Loucy (cell line): ENCODE measurements around the gene GOLIM4.

Experiments
- H2AFZ ChIP-seq: fragments of 200-600 bp; sonication (generic); 2 replicates; pipeline ENCODE4 v1.6.0; 2016; ENCODE audit warnings: antibody characterized with exemption, mild to moderate bottlenecking, low read length, moderate library complexity
- H3F3A ChIP-seq: fragments of 200-600 bp; 2 replicates; pipeline ENCODE4 v1.6.0; 2016; ENCODE audit warnings: antibody characterized with exemption, low read depth, mild to moderate bottlenecking
- H3K27me3 ChIP-seq: fragments of 200-600 bp; sonication (generic); 2 replicates; pipeline ENCODE4 v1.6.1; 2014; ENCODE audit warnings: low read length, mild to moderate bottlenecking; ENCODE audit not compliant: insufficient read depth, poor library complexity, severe bottlenecking
- H3K36me3 ChIP-seq: fragments of 200-600 bp; sonication (generic); 2 replicates; pipeline ENCODE4 v1.6.1; 2016; ENCODE audit warnings: low read length; ENCODE audit not compliant: insufficient read depth
- H3K4me1 ChIP-seq: fragments of 200-600 bp; sonication (generic); 2 replicates; pipeline ENCODE4 v1.5.1; 2014; ENCODE audit warnings: low read length, mild to moderate bottlenecking; ENCODE audit not compliant: insufficient read depth, poor library complexity, severe bottlenecking
- H3K4me2 ChIP-seq: fragments of 200-600 bp; sonication (generic); 2 replicates; pipeline ENCODE4 v1.6.0; 2014; ENCODE audit warnings: antibody characterized with exemption, low read length, low read depth, mild to moderate bottlenecking; ENCODE audit not compliant: poor library complexity, severe bottlenecking
- H3K4me3 ChIP-seq: fragments of 200-600 bp; sonication (generic); 2 replicates; pipeline ENCODE4 v1.5.1; 2014; ENCODE audit warnings: low read length, mild to moderate bottlenecking, mixed read lengths; ENCODE audit not compliant: poor library complexity, severe bottlenecking
- H3K79me2 ChIP-seq: fragments of 200-600 bp; sonication (generic); 2 replicates; pipeline ENCODE4 v1.6.1; 2014; ENCODE audit warnings: low read length; ENCODE audit not compliant: insufficient read depth
- H3K9ac ChIP-seq: fragments of 200-600 bp; sonication (generic); 2 replicates; pipeline ENCODE4 v1.6.0; 2014; ENCODE audit warnings: mild to moderate bottlenecking, low read depth, low read length, moderate library complexity; ENCODE audit not compliant: poor library complexity, severe bottlenecking
- H3K9me2 ChIP-seq: fragments of 200-600 bp; sonication (generic); replicated peaks from 2 replicates; pipeline ENCODE4 v1.6.1; 2016; ENCODE audit warnings: low read depth, low read length, mixed read lengths
- H3K9me3 ChIP-seq: fragments of 200-600 bp; sonication (generic); 2 replicates; pipeline ENCODE4 v1.6.1; 2014; ENCODE audit warnings: mild to moderate bottlenecking, antibody characterized with exemption, low read length, low read depth; ENCODE audit not compliant: insufficient read depth
- H4K20me1 ChIP-seq: fragments of 200-600 bp; sonication (generic); 2 replicates; pipeline ENCODE4 v1.6.0; 2014; ENCODE audit warnings: antibody characterized with exemption, low read length, mild to moderate bottlenecking; ENCODE audit not compliant: insufficient read depth, poor library complexity, severe bottlenecking
- EZH2phosphoT487 ChIP-seq: fragments of 200-600 bp; IDR thresholded peaks from 2 replicates; pipeline ENCODE4 v1.6.1; 2018; ENCODE audit warnings: antibody characterized with exemption, mild to moderate bottlenecking, moderate library complexity, borderline replicate concordance
- TF ChIP-seq, protein P1 (sequence below): fragments of 200-600 bp; sonication (generic); conservative IDR thresholded peaks from 2 replicates; pipeline ENCODE4 v1.5.1; 2014; ENCODE audit warnings: mild to moderate bottlenecking, antibody characterized with exemption, low read length

The GOLIM4 gene

GRCh38 chr3:168073842-168074605, 21.7 kb downstream of the GOLIM4 start:
- Histone ChIP-seq H3K9ac (no peak overlapping the region), H3K79me2 (peaks cover 11% of the 10 kb centered on the region; the same call in 1 of the 2 replicates), H3K36me3 (no peaks in the 10 kb centered on the region), H2AFZ (no peak overlapping the region), H3F3A (no peaks in the 10 kb centered on the region), H3K4me3 (no peak overlapping the region), H3K4me2 (no peak overlapping the region), H3K4me1 (no peaks in the 10 kb centered on the region), H3K9me3 (no peaks in the 10 kb centered on the region), H3K27me3 (no peaks in the 10 kb centered on the region), H4K20me1 (no peaks in the 10 kb centered on the region), H3K9me2 (no peaks in the 10 kb centered on the region)
- TF ChIP-seq, protein P1, sequence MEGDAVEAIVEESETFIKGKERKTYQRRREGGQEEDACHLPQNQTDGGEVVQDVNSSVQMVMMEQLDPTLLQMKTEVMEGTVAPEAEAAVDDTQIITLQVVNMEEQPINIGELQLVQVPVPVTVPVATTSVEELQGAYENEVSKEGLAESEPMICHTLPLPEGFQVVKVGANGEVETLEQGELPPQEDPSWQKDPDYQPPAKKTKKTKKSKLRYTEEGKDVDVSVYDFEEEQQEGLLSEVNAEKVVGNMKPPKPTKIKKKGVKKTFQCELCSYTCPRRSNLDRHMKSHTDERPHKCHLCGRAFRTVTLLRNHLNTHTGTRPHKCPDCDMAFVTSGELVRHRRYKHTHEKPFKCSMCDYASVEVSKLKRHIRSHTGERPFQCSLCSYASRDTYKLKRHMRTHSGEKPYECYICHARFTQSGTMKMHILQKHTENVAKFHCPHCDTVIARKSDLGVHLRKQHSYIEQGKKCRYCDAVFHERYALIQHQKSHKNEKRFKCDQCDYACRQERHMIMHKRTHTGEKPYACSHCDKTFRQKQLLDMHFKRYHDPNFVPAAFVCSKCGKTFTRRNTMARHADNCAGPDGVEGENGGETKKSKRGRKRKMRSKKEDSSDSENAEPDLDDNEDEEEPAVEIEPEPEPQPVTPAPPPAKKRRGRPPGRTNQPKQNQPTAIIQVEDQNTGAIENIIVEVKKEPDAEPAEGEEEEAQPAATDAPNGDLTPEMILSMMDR: no peak
- TF ChIP-seq EZH2phosphoT487: no peak

DNA sequence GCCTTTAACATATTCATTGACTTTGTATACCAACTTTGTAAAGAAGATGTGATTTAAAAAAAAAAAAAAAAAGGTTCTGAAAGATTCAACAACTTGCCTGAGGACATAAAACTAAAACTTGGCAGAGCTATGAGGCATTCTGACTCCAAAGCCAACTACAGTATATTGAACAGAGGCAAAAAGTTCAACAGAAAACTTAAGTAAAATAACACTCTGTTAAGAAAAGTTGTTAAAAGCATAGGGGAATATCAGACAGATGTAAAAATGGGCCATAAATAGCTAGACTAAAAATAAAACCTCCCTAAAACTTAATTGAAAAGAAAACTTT, 23.4 kb downstream of the GOLIM4 start:
- Histone ChIP-seq H3K4me2 (no peak overlapping the region), H3K9me2 (no peaks in the 10 kb centered on the region), H3F3A (no peaks in the 10 kb centered on the region), H3K9ac (no peak overlapping the region), H4K20me1 (no peaks in the 10 kb centered on the region), H3K79me2 (peaks cover 7% of the 10 kb centered on the region; the same call in 1 of the 2 replicates), H3K4me3 (no peak overlapping the region), H3K9me3 (no peaks in the 10 kb centered on the region), H3K36me3 (no peaks in the 10 kb centered on the region), H3K4me1 (no peaks in the 10 kb centered on the region), H3K27me3 (no peaks in the 10 kb centered on the region), H2AFZ (no peak overlapping the region)
- TF ChIP-seq, protein P1: no peak
- no peak for TF ChIP-seq EZH2phosphoT487

GRCh38 chr3:168071591-168072322, 24.0 kb downstream of the GOLIM4 start:
- H4K20me1 ChIP-seq: no peaks in the 10 kb centered on the region
- no peak overlapping the region for H2AFZ ChIP-seq
- no peaks in the 10 kb centered on the region for H3K4me1 ChIP-seq
- H3K9me2 ChIP-seq: no peaks in the 10 kb centered on the region
- H3K4me2 ChIP-seq: no peak overlapping the region
- no peak overlapping the region for H3K9ac ChIP-seq
- H3K27me3 ChIP-seq: no peaks in the 10 kb centered on the region
- TF ChIP-seq EZH2phosphoT487: no peak
- TF ChIP-seq, protein P1: no peak
- H3K79me2 ChIP-seq: 0 out of 2 replicates have a peak, but pooled peaks cover 3% of the 10 kb centered on the region
- H3F3A ChIP-seq: no peaks in the 10 kb centered on the region
- no peaks in the 10 kb centered on the region for H3K36me3 ChIP-seq
- H3K4me3 ChIP-seq: no peak overlapping the region
- H3K9me3 ChIP-seq: no peaks in the 10 kb centered on the region
